PC-3 (cell line): ENCODE data around the gene ACKR3. TPM values are rescaled to one million over a fixed set of nuclear protein-coding genes. Genes with fewer than 3 reads are reported as not detected.

Experiments
- ATAC-seq: fragments of 200-7000 bp; cut with Tn5 transposase; 2 replicates; pipeline ENCODE4 v1.9.1; 2020; ENCODE audit warnings: mild to moderate bottlenecking, moderate library complexity
- BruUV-seq: library from RNA; stranded (reverse); fragments of 400-500 nt; replicated peaks from 2 replicates; lab custom pipeline; 2021; lab: Mats Ljungman, UMichigan
- CTCF ChIA-PET: fragments of 300-600 bp; sonication (Branson Sonifier 250); formaldehyde crosslinking; loops from one replicate; lab custom pipeline; 2022; ENCODE audit warnings: antibody characterized with exemption; lab: Charles Lee
- POLR2A ChIA-PET: fragments of 300-600 bp; sonication (Branson Sonifier 250); formaldehyde crosslinking; loops from one replicate; lab custom pipeline; 2022; ENCODE audit warnings: antibody characterized with exemption; ENCODE audit not compliant: unreplicated experiment; lab: Charles Lee
- DNase-seq: peaks from one replicate; pipeline ENCODE4 v3.0.0-alpha.2; 2015
- H2AFZ ChIP-seq: fragments of 300-600 bp; sonication (generic); 2 replicates; pipeline ENCODE4 v1.6.0; 2016; ENCODE audit warnings: antibody characterized with exemption, low read length
- H3F3A ChIP-seq: fragments of 300-600 bp; sonication (generic); one replicate; pipeline ENCODE4 v1.6.0; 2017; ENCODE audit warnings: antibody characterized with exemption, low read length, control low read depth, mild to moderate bottlenecking; ENCODE audit not compliant: unreplicated experiment
- H3K27ac ChIP-seq: fragments of 300-600 bp; sonication (generic); 2 replicates; pipeline ENCODE4 v1.5.1; 2016; ENCODE audit warnings: mild to moderate bottlenecking, low read length
- H3K27me3 ChIP-seq: fragments of 300-600 bp; sonication (generic); 2 replicates; pipeline ENCODE4 v1.6.1; 2016; ENCODE audit warnings: low read length, mixed read lengths
- H3K36me3 ChIP-seq: fragments of 300-600 bp; sonication (generic); 2 replicates; pipeline ENCODE4 v1.6.1; 2016; ENCODE audit warnings: low read depth, mixed run types, low read length, mixed read lengths
- H3K4me1 ChIP-seq: fragments of 300-600 bp; sonication (generic); 2 replicates; pipeline ENCODE4 v1.5.1; 2016; ENCODE audit warnings: low read length; ENCODE audit not compliant: insufficient read depth
- H3K4me2 ChIP-seq: fragments of 300-600 bp; sonication (generic); 2 replicates; pipeline ENCODE4 v1.6.0; 2016; ENCODE audit warnings: low read length
- H3K4me3 ChIP-seq: fragments of 300-600 bp; sonication (generic); 2 replicates; pipeline ENCODE4 v1.5.1; 2016; ENCODE audit warnings: mild to moderate bottlenecking, low read length, mixed read lengths
- H3K79me2 ChIP-seq: fragments of 300-600 bp; sonication (generic); 2 replicates; pipeline ENCODE4 v1.6.1; 2017; ENCODE audit warnings: low read length, mixed read lengths
- H3K9ac ChIP-seq: fragments of 300-600 bp; sonication (generic); 2 replicates; pipeline ENCODE4 v1.6.0; 2016; ENCODE audit warnings: mild to moderate bottlenecking, low read length
- H3K9me2 ChIP-seq: fragments of 300-600 bp; sonication (generic); replicated peaks from 2 replicates; pipeline ENCODE4 v1.6.1; 2016; ENCODE audit warnings: mixed run types, low read length, mixed read lengths
- H3K9me3 ChIP-seq: fragments of 300-600 bp; sonication (generic); 2 replicates; pipeline ENCODE4 v1.6.1; 2016; ENCODE audit warnings: low read length, mixed read lengths
- H4K20me1 ChIP-seq: fragments of 300-600 bp; sonication (generic); 2 replicates; pipeline ENCODE4 v1.6.1; 2016; ENCODE audit warnings: low read length, mixed read lengths
- CTCF ChIP-seq: fragments of 300-600 bp; sonication (generic); conservative IDR thresholded peaks from 2 replicates; pipeline ENCODE4 v1.5.1; 2017; ENCODE audit warnings: antibody characterized with exemption, low read depth, mild to moderate bottlenecking, low read length
- EZH2 ChIP-seq: fragments of 300-600 bp; sonication (generic); IDR thresholded peaks from one replicate; pipeline ENCODE4 v1.6.1; 2017; ENCODE audit warnings: antibody characterized with exemption, mild to moderate bottlenecking, low read length; ENCODE audit not compliant: unreplicated experiment
- EZH2phosphoT487 ChIP-seq: fragments of 300-600 bp; sonication (generic); IDR thresholded peaks from 2 replicates; pipeline ENCODE4 v1.6.1; 2018; ENCODE audit warnings: mild to moderate bottlenecking, antibody characterized with exemption, low read length, borderline replicate concordance
- intact Hi-C: fragments of 100-400 bp; cut with micrococcal nuclease; formaldehyde crosslinking; loops from 2 replicates; pipeline ENCODE4 v1.9.0; 2023
- total RNA-seq: library from RNA; depleted of rRNA; stranded (reverse); fragments of >200 nt; gene quantifications from 2 replicates; pipeline ENCODE4 v1.2.3, GENCODE V29; 2014

The ACKR3 gene
- total RNA-seq, 1 experiment from 2014 or later, result 3.1 TPM

- H3K27me3 ChIP-seq, result no peaks in the 10 kb centered on the region
- no TSS peak for BruUV-seq
- no peak overlapping the region for H2AFZ ChIP-seq
- no peak for TF ChIP-seq EZH2phosphoT487
- peak; percentile 27; the same call in 1 of the 2 replicates for TF ChIP-seq CTCF
- DNase-seq (no peak), ATAC-seq (no peak)
- H3K4me2 ChIP-seq, result no peak overlapping the region
- no peak overlapping the region for H3K4me3 ChIP-seq
- H3K79me2 ChIP-seq, result no peaks in the 10 kb centered on the region
- no peaks in the 10 kb centered on the region for H3K9me2 ChIP-seq
- no peaks in the 10 kb centered on the region for H3K4me1 ChIP-seq
- POLR2A ChIA-PET, result no interaction called here
- no peak overlapping the region for H3K9ac ChIP-seq
- H4K20me1 ChIP-seq, result no peaks in the 10 kb centered on the region
- CTCF ChIA-PET, result no interaction called here
- no peaks in the 10 kb centered on the region for H3F3A ChIP-seq
- intact Hi-C loops, result no loop called here
- no peak overlapping the region for H3K27ac ChIP-seq
- no peaks in the 10 kb centered on the region for H3K9me3 ChIP-seq
- no peaks in the 10 kb centered on the region for H3K36me3 ChIP-seq
These were observed 38.0 kb downstream of the ACKR3 start for GRCh38 chr2:236607471-236608187.

GRCh38 chr2:236608188-236608525 is 38.5 kb downstream of the ACKR3 start:
- H3K4me3 ChIP-seq, result no peak overlapping the region
- no peaks in the 10 kb centered on the region for H3K9me3 ChIP-seq
- DNase-seq (no peak), ATAC-seq (no peak)
- BruUV-seq, result no TSS peak
- H3K4me1 ChIP-seq, result no peaks in the 10 kb centered on the region
- no peaks in the 10 kb centered on the region for H3K9me2 ChIP-seq
- no peak overlapping the region for H3K27ac ChIP-seq
- TF ChIP-seq CTCF (no peak), EZH2 (no peak), EZH2phosphoT487 (no peak)
- no peak overlapping the region for H2AFZ ChIP-seq
- no peak overlapping the region for H3K9ac ChIP-seq
- no peaks in the 10 kb centered on the region for H3F3A ChIP-seq
- ChIA-PET CTCF (no interaction called here), POLR2A (no interaction called here)
- H3K27me3 ChIP-seq, result no peaks in the 10 kb centered on the region
- no peaks in the 10 kb centered on the region for H3K79me2 ChIP-seq
- no peaks in the 10 kb centered on the region for H3K36me3 ChIP-seq
- intact Hi-C loops, result no loop called here
- no peaks in the 10 kb centered on the region for H4K20me1 ChIP-seq
- H3K4me2 ChIP-seq, result no peak overlapping the region

DNA sequence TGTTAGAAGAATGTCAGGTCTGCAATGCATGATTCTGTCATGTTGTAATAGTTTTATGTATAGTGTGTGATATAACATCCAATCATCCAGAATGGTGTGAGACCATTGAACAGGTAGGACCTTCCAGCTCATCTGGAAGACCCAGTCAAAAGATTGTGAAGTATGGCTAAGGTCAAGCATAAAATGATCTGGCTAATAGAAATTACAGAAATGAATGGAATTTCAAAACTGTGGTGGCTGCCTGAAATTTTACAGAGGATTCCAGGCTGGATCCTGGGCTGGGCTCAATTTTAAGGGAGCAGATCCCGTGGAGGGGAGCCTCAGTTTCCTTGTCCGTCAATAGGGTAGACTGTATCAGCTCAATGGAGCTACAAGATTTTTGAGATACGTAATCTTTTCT is 39.1 kb downstream of the ACKR3 start:
- CTCF ChIA-PET, result no interaction called here
- POLR2A ChIA-PET, result no interaction called here
- H3K27me3 ChIP-seq, result no peaks in the 10 kb centered on the region
- no peak for ATAC-seq
- DNase-seq, result no peak
- H3K36me3 ChIP-seq, result no peaks in the 10 kb centered on the region
- no peaks in the 10 kb centered on the region for H3K4me1 ChIP-seq
- H3K9me3 ChIP-seq, result no peaks in the 10 kb centered on the region
- no peak overlapping the region for H3K9ac ChIP-seq
- no peaks in the 10 kb centered on the region for H3F3A ChIP-seq
- no peak overlapping the region for H3K27ac ChIP-seq
- no peaks in the 10 kb centered on the region for H3K9me2 ChIP-seq
- intact Hi-C loops, result no loop called here
- no peak overlapping the region for H3K4me3 ChIP-seq
- no TSS peak for BruUV-seq
- no peak for TF ChIP-seq CTCF
- TF ChIP-seq EZH2, result no peak
- no peak for TF ChIP-seq EZH2phosphoT487
- no peaks in the 10 kb centered on the region for H3K79me2 ChIP-seq
- H4K20me1 ChIP-seq, result no peaks in the 10 kb centered on the region
- no peak overlapping the region for H3K4me2 ChIP-seq
- H2AFZ ChIP-seq, result no peak overlapping the region
